GM12865 (cell line): Measurements from ENCODE around the gene C16orf54.
A peak's percentile ranks its signal among the peaks of the same experiment; 100 is the strongest.
"Not testable (repeated sequence)": the region's sequence is repeated elsewhere in the genome, so short reads cannot be mapped to it uniquely, and the experiment has no call there.

ENCODE experiments used
- DNase-seq: peaks from one replicate; pipeline ENCODE4 v3.0.0; 2010; ENCODE audit warnings: low read depth
- H3K4me3 ChIP-seq: 2 replicates; pipeline ENCODE4 v1.5.1; 2011; ENCODE audit warnings: mild to moderate bottlenecking, low read depth, low read length, control low read depth
- CTCF ChIP-seq: IDR thresholded peaks from 2 replicates; pipeline ENCODE4 v1.5.1; 2011; ENCODE audit warnings: low read length, control low read depth, low read depth, inconsistent platforms; ENCODE audit not compliant: insufficient read depth; ENCODE audit errors: missing control alignments

C16orf54 gene

GRCh38 chr16:29743475-29743826, 2.3 kb downstream of the C16orf54 start:
- no peak for DNase-seq
- H3K4me3 ChIP-seq, result no peak overlapping the region
- no peak for TF ChIP-seq CTCF

- no peak for TF ChIP-seq CTCF
- no peak overlapping the region for H3K4me3 ChIP-seq
- no peak for DNase-seq
Observed at GRCh38 chr16:29742683-29743275, 3.0 kb downstream of the C16orf54 start.

DNA sequence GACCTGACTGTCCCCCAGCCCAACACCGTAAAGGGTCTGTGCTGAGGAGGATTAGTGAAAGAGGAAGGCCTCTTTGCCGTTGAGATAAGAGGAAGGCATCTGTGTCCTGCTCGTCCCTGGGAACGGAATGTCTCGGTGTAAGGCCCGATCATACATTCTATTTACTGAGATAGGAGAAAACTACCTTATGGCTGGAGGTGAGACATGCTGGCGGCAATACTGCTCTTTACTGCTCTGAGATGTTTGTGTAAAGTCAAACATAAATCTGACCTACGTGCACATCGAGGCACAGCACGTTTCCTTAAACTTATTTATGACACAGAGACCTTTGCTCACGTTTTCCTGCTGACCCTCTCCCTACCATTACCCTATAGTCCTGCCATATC, 5.2 kb downstream of the C16orf54 start:
- DNase-seq, H3K4me3 ChIP-seq: not testable (repeated sequence)

DNA sequence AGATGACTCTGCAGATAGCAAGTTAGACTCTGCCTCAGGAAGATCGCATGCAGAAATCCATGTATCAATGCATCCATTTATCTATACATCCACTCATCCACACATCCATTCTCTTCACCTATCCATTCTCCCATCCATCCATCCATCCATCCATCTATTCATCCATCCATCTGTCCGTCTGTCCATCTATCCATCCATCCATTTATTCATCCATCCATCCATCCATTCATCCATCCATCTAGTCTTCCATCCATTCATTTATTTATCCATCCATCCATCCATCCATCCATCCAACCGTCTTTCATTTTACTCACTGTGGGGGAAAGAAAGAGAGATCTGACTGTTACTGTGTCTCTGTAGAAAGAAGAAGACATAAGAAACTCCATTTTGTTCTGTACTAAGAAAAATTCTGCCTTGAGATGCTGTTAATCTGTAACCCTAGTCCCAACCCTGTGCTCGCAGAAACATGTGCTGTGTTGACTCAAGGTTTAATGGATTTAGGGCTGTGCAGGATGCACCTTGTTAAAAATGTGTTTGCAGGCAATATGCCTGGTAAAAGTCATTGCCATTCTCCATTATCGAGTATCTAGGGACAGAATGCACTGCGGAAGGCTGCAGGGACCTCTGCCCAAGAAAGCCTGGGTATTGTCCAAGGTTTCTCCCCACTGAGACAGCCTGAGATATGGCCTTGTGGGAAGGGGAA, 5.7 kb downstream of the C16orf54 start:
- H3K4me3 ChIP-seq, DNase-seq: not testable (repeated sequence)

DNA sequence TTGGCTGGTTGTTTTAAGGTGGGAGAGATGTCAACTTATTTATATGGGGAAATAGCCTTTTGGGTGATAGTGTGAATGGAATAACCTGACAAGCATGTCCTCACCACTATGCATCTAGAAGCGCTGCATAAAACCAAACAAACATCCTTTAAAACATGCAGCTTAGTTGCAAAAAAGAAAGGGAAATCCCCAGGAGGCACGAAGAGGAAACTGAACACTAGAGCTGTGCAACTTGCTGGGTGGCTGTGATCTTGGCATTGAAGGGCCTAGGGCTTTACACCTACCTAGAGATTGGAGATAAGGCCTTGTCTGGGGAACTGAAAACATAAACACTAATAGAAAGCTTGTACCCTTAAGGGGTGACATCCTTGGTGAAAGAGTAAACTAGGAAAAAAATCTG, 7.3 kb downstream of the C16orf54 start:
- TF ChIP-seq CTCF, result no peak
- DNase-seq, result peak; percentile 82
- H3K4me3 ChIP-seq, result no peak overlapping the region

- H3K4me3 ChIP-seq, result no peak overlapping the region
- TF ChIP-seq CTCF, result no peak
- no peak for DNase-seq
Observed at GRCh38 chr16:29737713-29738112, 8.1 kb downstream of the C16orf54 start.

- DNase-seq, result no peak
- no peak for TF ChIP-seq CTCF
Observed at GRCh38 chr16:29736764-29737163, 9.0 kb downstream of the C16orf54 start.

DNA sequence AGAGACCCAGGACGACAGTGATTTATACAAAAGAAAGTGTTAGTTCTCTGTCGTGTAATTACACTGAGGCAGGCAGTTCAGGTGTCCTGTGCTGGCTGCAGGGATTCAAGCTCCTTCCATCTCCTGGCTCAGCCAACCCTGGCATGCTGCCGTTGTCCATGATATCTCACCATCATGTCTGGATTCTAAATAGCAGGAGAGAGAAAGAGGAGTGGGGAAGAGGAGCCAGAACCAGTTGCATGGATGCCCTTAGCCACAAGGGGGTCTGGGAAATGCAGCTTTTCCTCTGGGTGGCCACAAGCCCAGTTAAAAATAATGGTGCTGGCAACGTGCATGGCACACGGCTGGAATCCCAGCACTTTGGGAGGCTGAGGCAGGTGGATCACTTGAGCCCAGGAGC, 9.7 kb downstream of the C16orf54 start:
- TF ChIP-seq CTCF, result no peak
- DNase-seq, result no peak
- H3K4me3 ChIP-seq, result no peak overlapping the region

More at GRCh38 chr16:29736764-29737163, 9.0 kb downstream of the C16orf54 start:
- H3K4me3 ChIP-seq, result no peak overlapping the region
